H9 (cell line): ENCODE results near the gene C1QTNF3. TPM values are rescaled to one million over a fixed set of nuclear protein-coding genes. Genes with fewer than 3 reads are reported as not detected.

Source experiments
- DNase-seq: peaks from one replicate; pipeline ENCODE4 v3.0.0-alpha.2; 2017
- H2AFZ ChIP-seq: one replicate; pipeline ENCODE4 v1.6.1; 2013; ENCODE audit warnings: mild to moderate bottlenecking, low read length, control low read depth, moderate library complexity
- H2AK5ac ChIP-seq: 2 replicates; pipeline ENCODE4 v1.6.1; 2013; ENCODE audit warnings: low read length, control low read depth, mixed read lengths; ENCODE audit not compliant: insufficient read length
- H2BK120ac ChIP-seq: one replicate; pipeline ENCODE4 v1.6.1; 2013; ENCODE audit warnings: low read depth, mild to moderate bottlenecking, low read length, control low read depth, inconsistent platforms; ENCODE audit not compliant: poor library complexity, severe bottlenecking
- H2BK12ac ChIP-seq: 2 replicates; pipeline ENCODE4 v1.6.1; 2013; ENCODE audit warnings: low read length, control low read depth, mixed read lengths, low read depth; ENCODE audit not compliant: insufficient read length
- H2BK15ac ChIP-seq: 2 replicates; pipeline ENCODE4 v1.6.1; 2013; ENCODE audit warnings: low read depth, low read length, control low read depth
- H2BK20ac ChIP-seq: one replicate; pipeline ENCODE4 v1.6.1; 2013; ENCODE audit warnings: low read depth, mild to moderate bottlenecking, low read length, control low read depth, inconsistent platforms; ENCODE audit not compliant: poor library complexity, severe bottlenecking
- H2BK5ac ChIP-seq: 2 replicates; pipeline ENCODE4 v1.6.1; 2013; ENCODE audit warnings: low read length, control low read depth, mixed read lengths; ENCODE audit not compliant: insufficient read length
- H3K14ac ChIP-seq: 2 replicates; pipeline ENCODE4 v1.6.1; 2013; ENCODE audit warnings: low read length, control low read depth; ENCODE audit not compliant: insufficient read depth
- H3K18ac ChIP-seq: 2 replicates; pipeline ENCODE4 v1.6.1; 2013; ENCODE audit warnings: low read depth, mild to moderate bottlenecking, mixed read lengths, low read length, control low read depth; ENCODE audit not compliant: insufficient read length
- H3K23ac ChIP-seq: 2 replicates; pipeline ENCODE4 v1.6.1; 2013; ENCODE audit warnings: low read length, control low read depth, mixed read lengths, low read depth; ENCODE audit not compliant: insufficient read length
- H3K23me2 ChIP-seq: 2 replicates; pipeline ENCODE4 v1.6.1; 2013; ENCODE audit warnings: low read depth, mild to moderate bottlenecking, mixed read lengths, low read length, control low read depth; ENCODE audit not compliant: insufficient read length, poor library complexity, severe bottlenecking
- H3K27ac ChIP-seq: 2 replicates; pipeline ENCODE4 v1.5.1; 2013; ENCODE audit warnings: low read length, control low read depth, mixed read lengths, low read depth; ENCODE audit not compliant: insufficient read length
- H3K27me3 ChIP-seq: 2 replicates; pipeline ENCODE4 v1.6.1; 2013; ENCODE audit warnings: low read length, control low read depth, inconsistent platforms; ENCODE audit not compliant: insufficient read depth
- H3K4ac ChIP-seq: 2 replicates; pipeline ENCODE4 v1.6.1; 2013; ENCODE audit warnings: low read depth, mild to moderate bottlenecking, control low read depth, inconsistent platforms, low read length, moderate library complexity
- H3K4me1 ChIP-seq: 2 replicates; pipeline ENCODE4 v1.6.1; 2013; ENCODE audit warnings: low read length, control low read depth, inconsistent platforms; ENCODE audit not compliant: insufficient read depth
- H3K4me2 ChIP-seq: 2 replicates; pipeline ENCODE4 v1.6.1; 2013; ENCODE audit warnings: low read length, control low read depth, mixed read lengths; ENCODE audit not compliant: insufficient read length, insufficient read depth
- H3K56ac ChIP-seq: 2 replicates; pipeline ENCODE4 v1.6.1; 2013; ENCODE audit warnings: low read depth, mild to moderate bottlenecking, mixed read lengths, low read length, control low read depth; ENCODE audit not compliant: insufficient read length
- H3K79me1 ChIP-seq: 2 replicates; pipeline ENCODE4 v1.6.1; 2013; ENCODE audit warnings: low read depth, mild to moderate bottlenecking, moderate library complexity, low read length, control low read depth, inconsistent platforms; ENCODE audit not compliant: insufficient read depth, poor library complexity, severe bottlenecking
- H3K79me2 ChIP-seq: 2 replicates; pipeline ENCODE4 v1.6.1; 2013; ENCODE audit warnings: low read length, control low read depth, inconsistent platforms; ENCODE audit not compliant: insufficient read depth
- H3K9ac ChIP-seq: 2 replicates; pipeline ENCODE4 v1.6.1; 2013; ENCODE audit warnings: low read length, control low read depth, mixed read lengths; ENCODE audit not compliant: insufficient read length; ENCODE audit errors: extremely low read depth
- H3K9me3 ChIP-seq: one replicate; pipeline ENCODE4 v1.6.1; 2013; ENCODE audit warnings: low read depth, low read length, inconsistent platforms; ENCODE audit not compliant: control insufficient read depth
- H3T11ph ChIP-seq: one replicate; pipeline ENCODE4 v1.6.1; 2013; ENCODE audit warnings: mild to moderate bottlenecking, low read length, control low read depth, inconsistent platforms
- H4K20me1 ChIP-seq: one replicate; pipeline ENCODE4 v1.6.1; 2013; ENCODE audit not compliant: control insufficient read depth, insufficient read length, insufficient read depth
- H4K5ac ChIP-seq: 2 replicates; pipeline ENCODE4 v1.6.1; 2013; ENCODE audit warnings: low read depth, mild to moderate bottlenecking, mixed read lengths, low read length, control low read depth; ENCODE audit not compliant: insufficient read length
- H4K8ac ChIP-seq: replicated peaks from 2 replicates; pipeline ENCODE4 v1.6.1; 2013; ENCODE audit warnings: low read length, control low read depth, mixed read lengths, low read depth; ENCODE audit not compliant: insufficient read length
- H4K91ac ChIP-seq: 2 replicates; pipeline ENCODE4 v1.6.1; 2013; ENCODE audit warnings: low read depth, mild to moderate bottlenecking, moderate library complexity, mixed read lengths, low read length, control low read depth; ENCODE audit not compliant: insufficient read length
- H3K27ac Mint-ChIP-seq, 3 experiments: 2 replicates in 2 of 3; 3 replicates in 1 of 3; pipeline ENCODE4 v1.8.0; 2020 to 2021; ENCODE audit warnings: mixed read lengths in 3 of 3, mild to moderate bottlenecking in 1 of 3, moderate library complexity in 1 of 3
- H3K27me3 Mint-ChIP-seq: 2 replicates; pipeline ENCODE4 v1.8.0; 2021; ENCODE audit warnings: low read depth, mild to moderate bottlenecking, moderate library complexity, mixed read lengths
- H3K36me3 Mint-ChIP-seq, 3 experiments: 2 replicates in 2 of 3; 3 replicates in 1 of 3; pipeline ENCODE4 v1.8.0; 2020 to 2021; ENCODE audit warnings: low read depth in 3 of 3, mixed read lengths in 3 of 3; ENCODE audit not compliant: insufficient read depth in 1 of 3
- H3K4me1 Mint-ChIP-seq, 2 experiments: 2 replicates each; pipeline ENCODE4 v1.8.0; 2020; ENCODE audit warnings: mixed read lengths in 2 of 2
- H3K4me3 Mint-ChIP-seq, 2 experiments: 2 replicates in 1 of 2; 3 replicates in 1 of 2; pipeline ENCODE4 v1.8.0; 2020 to 2021; ENCODE audit warnings: mild to moderate bottlenecking in 2 of 2, mixed read lengths in 2 of 2, moderate library complexity in 1 of 2
- H3K9me3 Mint-ChIP-seq, 2 experiments: 2 replicates in 1 of 2; 3 replicates in 1 of 2; pipeline ENCODE4 v1.8.0; 2020; ENCODE audit warnings: mild to moderate bottlenecking in 2 of 2, mixed read lengths in 2 of 2, moderate library complexity in 1 of 2
- CTCF ChIP-seq: fragments of 200-600 bp; sonication (generic); conservative IDR thresholded peaks from 3 replicates; pipeline ENCODE4 v1.8.0; 2021; ENCODE audit warnings: antibody characterized with exemption, mild to moderate bottlenecking
- WGBS: extraction: QIAGEN DNeasy Blood & Tissue Kit; methylation state at CpG from one replicate; pipeline ENCODE4 v1.1.7; 2013; ENCODE audit warnings: missing lambda C conversion rate, low lambda C conversion rate, mixed read lengths; ENCODE audit not compliant: insufficient read length; ENCODE audit errors: extremely low coverage; 5-methylcytosine and 5-hydroxymethylcytosine counted together
- total RNA-seq: library from RNA; stranded (reverse); gene quantifications from 2 replicates; pipeline ENCODE4 v1.2.1, GENCODE V29; 2021

Gene C1QTNF3
- total RNA-seq, 1 experiment from 2014 or later: 1.1 TPM

DNA sequence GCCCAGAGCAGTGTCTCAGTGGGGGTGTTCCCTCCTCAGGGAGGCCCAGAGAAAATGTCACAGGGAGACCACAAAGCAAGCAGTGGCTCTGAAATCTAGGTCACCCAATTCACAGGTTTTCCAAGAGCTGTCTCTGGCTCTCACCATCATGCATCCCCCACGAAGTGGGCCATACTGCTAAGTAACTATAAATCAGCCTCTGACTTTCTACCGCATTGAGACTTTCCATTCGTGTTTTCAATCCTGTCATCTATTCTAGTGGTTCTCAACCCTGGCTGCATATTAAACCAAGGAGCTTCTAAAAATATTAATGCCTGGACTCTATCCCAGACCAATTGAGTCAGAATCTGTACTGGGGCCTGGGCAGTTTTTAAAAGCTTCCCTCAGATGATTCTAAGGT lies 2.0 kb upstream of the C1QTNF3 start:
- Histone ChIP-seq H3K18ac (no peak overlapping the region), H3K27ac (no peak overlapping the region), H2AFZ (no peak overlapping the region), H4K20me1 (no peaks in the 10 kb centered on the region), H3K4me1 (no peaks in the 10 kb centered on the region), H4K8ac (no peak overlapping the region), H4K91ac (no peak overlapping the region), H2AK5ac (no peak overlapping the region), H3K79me2 (no peaks in the 10 kb centered on the region), H3K9me3 (no peaks in the 10 kb centered on the region), H3K79me1 (no peaks in the 10 kb centered on the region), H3K14ac (no peak overlapping the region), H3T11ph (no peak overlapping the region), H3K23ac (no peak overlapping the region), H3K4ac (no peak overlapping the region), H2BK12ac (no peak overlapping the region), H2BK5ac (no peak overlapping the region), H3K23me2 (no peaks in the 10 kb centered on the region), H2BK20ac (no peak overlapping the region), H4K5ac (no peak overlapping the region), H3K4me2 (no peak overlapping the region), H3K27me3 (no peaks in the 10 kb centered on the region), H2BK120ac (no peak overlapping the region), H2BK15ac (no peak overlapping the region), H3K9ac (no peak overlapping the region), H3K56ac (no peak overlapping the region)
- Mint-ChIP-seq H3K27ac (no peak overlapping the region), H3K4me1 (peaks cover 4% of the 10 kb centered on the region in 2 experiments; a peak in 3 of 4 replicates), H3K9me3 (no peaks in the 10 kb centered on the region), H3K36me3 (peaks cover 0 to 3% (median 0%) of the 10 kb centered on the region in 3 experiments; a peak in 2 of 7 replicates), H3K27me3 (no peaks in the 10 kb centered on the region), H3K4me3 (no peak overlapping the region)
- WGBS: no CpG with 5 or more reads among the region's 3 CpGs
- DNase-seq: no peak
- no peak for TF ChIP-seq CTCF
